HG02981 (cell line): Measurements from ENCODE around the gene SLC25A23.
A peak's percentile ranks its signal among the peaks of the same experiment; 100 is the strongest.
"Not testable (repeated sequence)": the region's sequence is repeated elsewhere in the genome, so short reads cannot be mapped to it uniquely, and the experiment has no call there.

Experiments used
- ATAC-seq: cut with Tn5 transposase; IDR thresholded peaks from one replicate; pipeline ENCODE4 v1.9.1; 2021; ENCODE audit warnings: mild to moderate bottlenecking, moderate library complexity; ENCODE audit not compliant: unreplicated experiment

The SLC25A23 gene

GRCh38 chr19:6406401-6406800, 53.2 kb downstream of the SLC25A23 start:
- ATAC-seq, result no peak

- no peak for ATAC-seq
Observed at GRCh38 chr19:6402837-6403608, 56.6 kb downstream of the SLC25A23 start.

GRCh38 chr19:6402058-6402457, 57.5 kb downstream of the SLC25A23 start:
- ATAC-seq, result no peak

GRCh38 chr19:6400062-6400944, 59.3 kb downstream of the SLC25A23 start:
- ATAC-seq, result not testable (repeated sequence)

- no peak for ATAC-seq
Observed at GRCh38 chr19:6396305-6396704, 63.3 kb downstream of the SLC25A23 start.

GRCh38 chr19:6394831-6395230, 64.8 kb downstream of the SLC25A23 start:
- no peak for ATAC-seq

GRCh38 chr19:6393983-6394412, 65.6 kb downstream of the SLC25A23 start:
- ATAC-seq, result no peak

- ATAC-seq, result peak; percentile 77
Observed at GRCh38 chr19:6393074-6393982, 66.3 kb downstream of the SLC25A23 start, which contains the start of gene GTF2F1. TSS of gene GTF2F1 (minus strand) at chr19:6393164. CDS start at chr19:6392995, 169 bp downstream.

- ATAC-seq, result no peak
Observed at GRCh38 chr19:6392221-6393073, 67.1 kb downstream of the SLC25A23 start.
